ENCODE results near the gene PPP2R3B. TPM values are rescaled to one million over a fixed set of nuclear protein-coding genes. Genes with fewer than 3 reads are reported as not detected.
"Not testable (repeated sequence)": the region's sequence is repeated elsewhere in the genome, so short reads cannot be mapped to it uniquely, and the experiment has no call there.

Gene PPP2R3B
- total and polyA plus RNA-seq, 2 of the 4 experiments (the other 2 are of a cell fraction), result 13.2 to 13.3 TPM

DNA sequence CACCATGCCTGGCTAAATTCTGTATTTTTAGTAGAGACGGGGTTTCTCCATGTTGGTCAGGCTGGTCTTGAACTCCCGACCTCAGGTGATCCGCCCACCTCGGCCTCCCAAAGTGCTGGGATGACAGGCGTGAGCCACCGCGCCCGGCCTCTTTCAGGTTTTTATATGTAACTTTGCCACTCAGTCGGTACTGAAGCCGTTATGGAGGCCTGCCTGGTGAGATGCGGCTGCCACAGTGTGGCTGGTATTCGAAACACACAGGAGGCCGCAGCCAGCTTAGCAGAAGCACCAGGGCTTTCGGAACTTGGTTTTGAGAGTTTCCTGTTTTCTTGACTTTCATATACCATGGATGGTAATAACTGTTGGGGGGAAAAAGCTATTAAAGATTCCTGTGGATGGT, 62.0 kb downstream of the PPP2R3B start:
- H3K4me1 ChIP-seq (ENCODE audit: control insufficient read depth, insufficient read depth, low read length); H2AK5ac ChIP-seq (ENCODE audit: low read depth, low read length); H3K9me1 ChIP-seq (ENCODE audit: insufficient read depth, low read length); H3K56ac ChIP-seq (ENCODE audit: extremely low read depth, insufficient read depth, low read length); BruUV-seq (replicated peaks); H3K18ac ChIP-seq (ENCODE audit: low read depth, low read length); H4K5ac ChIP-seq (ENCODE audit: low read depth, low read length); H3K79me1 ChIP-seq (ENCODE audit: low read depth in 1 of 2, low read length in 2 of 2); POLR2A ChIA-PET (ENCODE audit: unreplicated experiment); dilution Hi-C loops (cut with HindIII; ENCODE audit: low sequenced_read_pairs, unreplicated experiment); H2BK120ac ChIP-seq (ENCODE audit: low read depth, low read length); H3K14ac ChIP-seq (replicated peaks; ENCODE audit: low read depth, low read length); H3K4me3 ChIP-seq (ENCODE audit: insufficient read depth, low read depth, low read length); H3K4ac ChIP-seq (ENCODE audit: low read depth, low read length); H4K8ac ChIP-seq (ENCODE audit: low read depth in 2 of 2, low read length in 2 of 2); H3K36me3 ChIP-seq (ENCODE audit: control insufficient read depth, insufficient read depth, low read length); H2BK20ac ChIP-seq (ENCODE audit: low read depth, low read length); ATAC-seq (ENCODE audit: low read depth); H4K20me1 ChIP-seq (ENCODE audit: insufficient read depth, low read length); H3K4me2 ChIP-seq (ENCODE audit: low read depth, low read length); H3K23ac ChIP-seq (ENCODE audit: low read depth, low read length); H2BK5ac ChIP-seq (ENCODE audit: low read depth, low read length, poor library complexity, severe bottlenecking); intact Hi-C loops (cut with micrococcal nuclease); H4K91ac ChIP-seq (ENCODE audit: insufficient read depth, low read depth, low read length); DNase-seq; in situ Hi-C loops (cut with MboI; ENCODE audit: low sequenced_read_pairs); H3K27ac ChIP-seq (ENCODE audit: insufficient read depth, low read length); H2AFZ ChIP-seq (replicated peaks; ENCODE audit: low read length, poor library complexity); H3K9me3 ChIP-seq (ENCODE audit: control insufficient read depth, insufficient read depth, low read length); H2AK9ac ChIP-seq (replicated peaks; ENCODE audit: low read depth, low read length, poor library complexity); H3K27me3 ChIP-seq (ENCODE audit: control insufficient read depth, insufficient read depth, low read length); CTCF ChIA-PET; H2BK15ac ChIP-seq (ENCODE audit: low read depth, low read length); H3K9ac ChIP-seq (ENCODE audit: low read depth, low read length): not testable (repeated sequence)
- no CpG with 5 or more reads among the region's 14 CpGs for WGBS, 2 experiments (ENCODE audit: extremely low coverage in 2 of 2, insufficient read length in 1 of 2)
